Skin of body (tissue), 2 donors: ENCODE measurements around the gene ZNF414. TPM values are rescaled to one million over a fixed set of nuclear protein-coding genes. Genes with fewer than 3 reads are reported as not detected.
A peak's percentile ranks its signal among the peaks of the same experiment; 100 is the strongest.

ENCODE experiments used
- DNase-seq: peaks from one replicate; lab custom pipeline; 2025; lab: John Stamatoyannopoulos, UW
- total RNA-seq: library from RNA; depleted of rRNA; stranded (reverse); fragments of >200 nt; gene quantifications from one replicate; pipeline ENCODE4 v1.2.3, GENCODE V29; 2014

Gene ZNF414
- total RNA-seq, 1 donor from 2014 or later = 4.8 TPM

GRCh38 chr19:8490873-8491272 is 23.1 kb downstream of the ZNF414 start:
- no peak for DNase-seq

- no peak for DNase-seq
Observed at GRCh38 chr19:8490395-8490760, 23.6 kb downstream of the ZNF414 start.

DNA sequence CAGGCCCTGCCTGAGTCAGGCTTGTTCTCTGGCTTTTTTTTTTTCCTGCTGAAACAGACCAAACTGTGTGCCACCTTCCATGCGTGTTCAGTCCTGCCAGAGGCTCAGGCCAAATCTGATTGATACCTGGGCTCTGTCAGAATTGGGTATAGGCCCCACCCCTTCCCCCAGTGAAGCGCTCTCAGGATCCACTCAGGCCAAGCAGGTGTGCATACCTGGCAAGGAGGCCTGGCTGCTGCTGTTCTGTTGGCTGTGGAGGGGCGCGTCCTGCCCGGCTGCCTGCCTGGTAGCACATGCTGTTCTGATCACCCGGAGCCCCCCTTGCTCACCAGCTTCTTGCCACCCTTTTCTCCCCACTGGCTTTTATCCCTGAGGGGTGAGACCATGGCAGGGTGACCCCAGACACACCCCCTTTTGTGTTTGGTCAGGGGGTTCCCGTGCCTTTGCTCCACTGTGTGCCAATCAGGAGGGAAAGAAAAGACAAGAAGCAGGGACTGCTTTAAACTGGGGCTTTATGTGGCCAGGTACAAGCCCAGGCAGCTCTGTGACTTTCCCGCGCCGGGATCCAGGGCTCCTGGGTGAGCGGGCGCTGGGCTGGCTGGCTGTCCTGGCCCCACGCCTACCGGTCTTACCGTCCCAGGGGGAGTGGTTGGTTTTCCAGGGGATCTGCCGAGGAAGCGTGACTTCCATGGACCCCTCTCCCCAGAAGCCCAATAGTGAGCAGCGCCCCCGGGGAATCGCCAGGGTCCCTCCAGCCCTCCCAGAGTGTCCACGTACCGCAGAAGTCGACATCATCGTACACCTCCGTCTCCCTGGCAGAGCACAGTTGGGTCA is 24.2 kb downstream of the ZNF414 start:
- no peak for DNase-seq

DNA sequence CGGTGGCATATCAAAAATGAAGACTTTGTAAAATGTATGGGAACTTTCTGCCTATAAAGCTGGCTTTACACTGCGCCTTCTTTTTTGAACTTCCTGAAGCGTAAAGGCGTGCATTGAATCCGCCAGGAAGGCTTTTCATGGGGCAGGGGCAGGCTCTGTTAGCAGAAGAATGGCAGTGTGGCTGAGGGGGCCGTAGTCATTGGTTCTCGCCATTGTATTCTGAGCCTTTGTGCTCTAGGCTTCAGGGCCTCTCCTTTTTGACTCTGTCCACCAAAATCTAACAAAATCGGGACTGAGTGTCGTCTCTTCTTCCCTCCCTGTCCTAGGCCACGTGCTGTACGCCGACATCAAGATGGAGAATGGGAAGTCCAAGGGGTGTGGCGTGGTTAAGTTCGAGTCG is 25.6 kb downstream of the ZNF414 start:
- DNase-seq = no peak

GRCh38 chr19:8487137-8487851 is 26.7 kb downstream of the ZNF414 start:
- no peak for DNase-seq

- DNase-seq = no peak
Observed at GRCh38 chr19:8486661-8487136, 27.3 kb downstream of the ZNF414 start.

DNA sequence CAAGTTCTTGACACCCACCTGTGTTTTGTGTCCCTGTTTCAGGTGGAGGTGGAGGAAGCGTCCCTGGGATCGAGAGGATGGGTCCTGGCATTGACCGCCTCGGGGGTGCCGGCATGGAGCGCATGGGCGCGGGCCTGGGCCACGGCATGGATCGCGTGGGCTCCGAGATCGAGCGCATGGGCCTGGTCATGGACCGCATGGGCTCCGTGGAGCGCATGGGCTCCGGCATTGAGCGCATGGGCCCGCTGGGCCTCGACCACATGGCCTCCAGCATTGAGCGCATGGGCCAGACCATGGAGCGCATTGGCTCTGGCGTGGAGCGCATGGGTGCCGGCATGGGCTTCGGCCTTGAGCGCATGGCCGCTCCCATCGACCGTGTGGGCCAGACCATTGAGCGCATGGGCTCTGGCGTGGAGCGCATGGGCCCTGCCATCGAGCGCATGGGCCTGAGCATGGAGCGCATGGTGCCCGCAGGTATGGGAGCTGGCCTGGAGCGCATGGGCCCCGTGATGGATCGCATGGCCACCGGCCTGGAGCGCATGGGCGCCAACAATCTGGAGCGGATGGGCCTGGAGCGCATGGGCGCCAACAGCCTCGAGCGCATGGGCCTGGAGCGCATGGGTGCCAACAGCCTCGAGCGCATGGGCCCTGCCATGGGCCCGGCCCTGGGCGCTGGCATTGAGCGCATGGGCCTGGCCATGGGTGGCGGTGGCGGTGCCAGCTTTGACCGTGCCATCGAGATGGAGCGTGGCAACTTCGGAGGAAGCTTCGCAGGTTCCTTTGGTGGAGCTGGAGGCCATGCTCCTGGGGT is 28.2 kb downstream of the ZNF414 start:
- no peak for DNase-seq

DNA sequence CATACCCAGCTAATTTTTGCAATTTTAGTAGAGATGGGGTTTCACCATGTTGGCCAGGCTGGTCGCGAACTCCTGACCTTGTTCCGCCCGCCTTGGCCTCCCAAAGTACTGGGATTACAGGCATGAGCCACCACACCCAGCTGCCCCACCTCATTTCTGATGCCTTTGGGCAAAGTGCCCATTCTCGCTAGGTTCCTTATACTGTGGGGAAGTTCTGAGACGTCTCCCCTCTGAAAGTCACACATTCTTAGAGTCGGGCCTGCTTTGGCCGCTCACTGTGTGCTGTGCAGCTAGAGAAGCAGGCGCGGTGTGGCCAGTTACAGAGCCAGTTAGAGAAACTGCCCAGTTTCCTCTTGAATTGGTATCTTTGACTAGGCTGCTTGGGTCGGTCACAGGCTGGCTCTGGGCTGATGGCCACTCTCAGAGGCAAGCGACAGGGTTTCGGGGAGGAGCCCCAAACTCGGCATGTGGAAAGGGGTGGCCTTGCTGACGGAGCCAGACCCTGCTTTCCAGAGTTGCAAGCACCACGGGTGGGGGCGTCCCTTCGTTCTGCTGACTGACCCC is 29.6 kb downstream of the ZNF414 start:
- no peak for DNase-seq

GRCh38 chr19:8483165-8483564 is 30.8 kb downstream of the ZNF414 start:
- no peak for DNase-seq

DNA sequence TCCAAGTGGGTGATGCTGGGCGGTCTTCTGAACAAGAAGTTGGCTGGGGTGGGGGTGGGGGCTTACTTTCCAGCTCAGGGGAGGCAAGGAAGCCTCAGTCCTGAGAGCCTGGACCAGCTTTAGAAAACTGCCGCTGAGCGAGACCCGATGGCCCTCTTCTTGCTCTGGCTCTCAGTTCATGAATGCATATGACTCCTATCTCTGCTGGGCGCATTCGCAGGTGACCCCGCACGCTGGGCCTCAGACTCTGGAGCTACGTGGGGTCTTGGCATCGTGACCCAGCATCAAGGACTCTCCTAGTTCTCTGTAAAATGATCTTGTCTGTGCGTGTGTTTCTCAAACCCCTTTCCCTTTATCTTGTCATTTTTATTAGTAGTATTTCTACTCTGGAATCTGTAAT is 31.3 kb downstream of the ZNF414 start:
- no peak for DNase-seq

GRCh38 chr19:8481616-8482015 is 32.4 kb downstream of the ZNF414 start:
- no peak for DNase-seq

DNA sequence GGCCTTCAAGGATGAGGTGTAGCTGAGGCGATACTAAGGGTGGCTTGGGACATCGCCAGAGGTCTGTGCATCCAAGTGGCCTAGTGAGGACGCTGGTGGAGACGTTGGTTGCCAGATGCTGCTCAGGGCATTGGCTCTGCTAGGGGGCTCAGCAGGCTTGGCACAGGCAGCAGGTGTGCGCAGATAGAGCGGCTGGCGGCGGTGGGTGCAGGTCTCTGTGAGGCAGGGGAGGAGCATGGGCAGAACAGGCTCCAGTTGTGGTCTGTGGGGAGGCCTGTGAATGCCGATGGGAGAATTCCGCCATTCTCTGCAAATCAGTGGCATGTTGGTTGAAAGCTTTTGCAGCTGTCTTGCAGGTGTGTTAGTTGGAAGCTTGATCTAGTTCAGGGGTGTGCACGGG is 32.8 kb downstream of the ZNF414 start:
- DNase-seq = no peak

DNA sequence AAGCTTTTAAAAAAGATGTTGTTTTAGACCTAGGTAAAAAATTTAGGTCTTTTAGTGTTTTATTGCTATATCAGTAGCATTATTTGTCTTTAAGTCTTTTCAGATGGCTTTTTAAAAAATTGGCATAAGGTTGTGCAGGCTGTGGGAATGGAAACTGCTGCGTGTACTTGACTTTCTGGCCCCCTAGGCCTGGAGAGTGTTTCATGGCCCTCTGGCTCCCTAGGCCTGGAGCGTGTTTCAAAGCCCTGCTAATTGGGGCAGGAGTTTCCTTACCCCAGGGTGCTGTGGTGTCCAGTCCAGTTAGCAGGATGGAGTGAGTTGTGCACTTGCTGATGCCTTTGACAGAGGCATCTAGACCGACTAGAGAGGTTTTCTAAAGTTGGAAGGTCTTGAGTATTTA is 35.4 kb downstream of the ZNF414 start:
- DNase-seq = no peak

DNA sequence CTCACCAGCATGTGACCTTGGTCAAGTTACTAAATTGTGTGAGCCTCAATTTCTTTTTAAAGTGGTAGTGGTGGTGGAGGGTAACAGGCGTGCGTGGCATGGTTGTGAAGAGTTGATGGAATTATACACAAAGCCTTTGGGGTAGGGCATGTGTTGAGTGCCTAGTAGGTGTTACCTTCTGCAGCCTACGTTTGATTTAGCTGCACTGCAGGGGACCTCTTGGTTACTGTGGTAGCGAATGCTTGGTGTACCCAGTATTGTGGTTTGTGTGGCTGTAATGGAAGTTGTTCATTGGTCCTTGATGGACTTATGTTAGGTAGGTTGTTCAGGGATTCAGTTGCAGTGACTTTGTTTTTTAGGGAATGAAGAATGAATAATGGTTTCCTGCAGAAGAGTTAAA is 36.1 kb downstream of the ZNF414 start:
- DNase-seq = no peak

DNA sequence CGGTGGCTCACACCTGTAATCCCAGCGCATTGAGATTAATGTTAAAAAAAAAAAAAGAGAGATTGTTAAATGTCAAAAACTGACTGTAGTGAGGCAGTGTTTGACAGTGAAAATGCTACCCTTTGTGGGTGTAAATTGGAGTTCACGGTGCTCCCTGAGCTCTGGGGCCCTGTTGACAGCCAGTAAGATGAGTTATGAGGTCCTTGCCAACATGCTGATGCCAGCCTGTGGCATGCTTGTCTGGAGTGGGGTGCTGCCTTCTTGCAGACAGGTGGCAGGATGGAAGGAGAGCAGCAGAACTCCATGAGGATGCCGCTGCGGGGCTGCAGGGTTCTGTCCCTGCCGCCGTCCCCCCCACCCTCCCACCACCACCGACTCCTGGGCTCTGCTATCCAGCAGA is 37.4 kb downstream of the ZNF414 start:
- no peak for DNase-seq

- no peak for DNase-seq
Observed at GRCh38 chr19:8475005-8475404, 39.0 kb downstream of the ZNF414 start.

- DNase-seq = no peak
Observed at GRCh38 chr19:8473648-8474476, 40.1 kb downstream of the ZNF414 start.

GRCh38 chr19:8469613-8470368 is 44.2 kb downstream of the ZNF414 start:
- no peak for DNase-seq

DNA sequence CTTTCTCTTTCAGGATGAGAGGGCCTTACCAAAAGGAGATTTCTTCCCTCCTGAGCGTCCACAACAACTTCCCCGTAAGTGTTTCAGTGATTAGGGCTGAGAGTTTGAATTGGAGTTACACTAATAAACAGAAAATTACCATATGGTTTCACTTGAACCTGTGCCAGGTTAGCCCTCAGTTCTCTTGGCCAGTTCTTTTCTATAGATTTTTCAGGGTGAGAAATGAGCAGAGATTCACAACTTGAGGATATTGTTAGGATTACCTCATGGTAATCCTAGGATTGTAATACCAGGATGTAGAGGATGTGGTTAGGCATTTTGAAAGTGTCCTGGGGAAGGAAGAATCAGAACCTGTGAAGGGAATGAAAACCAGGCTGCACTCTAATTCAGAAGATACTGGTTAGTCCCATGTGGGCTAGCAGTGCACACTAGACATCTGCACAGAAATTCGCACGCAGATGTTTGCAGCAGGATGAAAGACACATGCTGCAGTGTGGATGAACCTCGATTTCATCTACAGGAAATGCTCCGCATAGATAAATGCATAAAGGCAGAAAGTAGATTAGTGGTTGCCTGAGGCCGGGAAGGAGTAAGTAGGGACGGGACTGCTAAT is 45.1 kb downstream of the ZNF414 start:
- DNase-seq = peak; percentile 63

DNA sequence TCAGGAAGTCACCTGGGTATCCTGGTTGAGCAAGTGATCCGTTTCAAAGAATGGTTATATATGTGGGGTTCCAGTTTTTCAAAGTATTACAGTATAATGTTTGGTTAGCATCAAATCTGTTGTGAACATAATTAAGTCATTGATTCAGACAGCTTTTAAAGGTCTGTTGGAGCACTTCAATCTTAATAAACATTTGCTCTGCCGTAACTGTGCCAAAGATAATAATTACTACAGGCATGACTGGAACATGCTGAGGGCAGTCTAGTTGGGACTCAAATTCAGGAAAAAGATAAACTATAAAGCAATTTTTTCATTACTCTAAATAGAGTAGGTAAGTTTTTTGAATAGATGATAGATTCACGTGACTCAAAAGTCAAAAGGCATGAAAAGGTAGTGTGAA is 45.8 kb downstream of the ZNF414 start:
- no peak for DNase-seq
